Measurements from ENCODE around the gene LAG3.

LAG3 gene

GRCh38 chr12:6823182-6824084 lies 51.1 kb downstream of the LAG3 start:
- no peak for DNase-seq (ENCODE audit: low spot score)

GRCh38 chr12:6824085-6824775 lies 51.9 kb downstream of the LAG3 start:
- DNase-seq (ENCODE audit: low spot score), result no peak

GRCh38 chr12:6824901-6825381 lies 52.6 kb downstream of the LAG3 start:
- no peak for DNase-seq (ENCODE audit: low spot score)

- peak; percentile 79 for DNase-seq (ENCODE audit: low spot score)
Observed at GRCh38 chr12:6825398-6826124, 53.2 kb downstream of the LAG3 start.

- DNase-seq (ENCODE audit: low spot score), result no peak
Observed at GRCh38 chr12:6826125-6826733, 53.9 kb downstream of the LAG3 start.

- DNase-seq (ENCODE audit: low spot score), result no peak
Observed at GRCh38 chr12:6826734-6827436, 54.6 kb downstream of the LAG3 start.

- peak; percentile 14 for DNase-seq (ENCODE audit: low spot score)
Observed at GRCh38 chr12:6827437-6827911, 55.2 kb downstream of the LAG3 start.

Measured in CD4-positive, alpha-beta T cell treated with Interleukin-15 for 4 hours (primary cell).